ENCODE results near the gene MYH11.

MYH11 gene

GRCh38 chr16:15900901-15901500, 44.2 kb upstream of the MYH11 start:
- Histone ChIP-seq H3K27ac (ENCODE audit: low read depth, low read length, poor library complexity, severe bottlenecking) (no peak overlapping the region), H3K36me3 (ENCODE audit: insufficient read depth, low read length) (no peaks in the 10 kb centered on the region), H3K4me2 (ENCODE audit: low read length) (no peak overlapping the region), H4K20me1 (ENCODE audit: insufficient read depth, low read length) (no peaks in the 10 kb centered on the region), H2AFZ (ENCODE audit: low read length) (peak overlapping the region; percentile 83; the same call in 1 of the 2 replicates), H3K9me2 (ENCODE audit: low read depth, low read length) (no peaks in the 10 kb centered on the region), H3K9ac (ENCODE audit: low read length) (no peak overlapping the region), H3K9me3 (ENCODE audit: low read length) (no peaks in the 10 kb centered on the region), H3K79me2 (ENCODE audit: insufficient read depth, low read length) (no peaks in the 10 kb centered on the region), H3K4me3 (ENCODE audit: low read depth, low read length, poor library complexity, severe bottlenecking) (no peak overlapping the region), H3K4me1 (ENCODE audit: insufficient read depth, low read length, severe bottlenecking) (peaks cover 22% of the 10 kb centered on the region), H3F3A (ENCODE audit: insufficient read depth, low read length) (no peaks in the 10 kb centered on the region), H3K27me3 (ENCODE audit: insufficient read depth, low read length) (no peaks in the 10 kb centered on the region)
- TF ChIP-seq EZH2 (IDR thresholded peaks at IDR 0.05; ENCODE audit: borderline replicate concordance, low read length) (no peak), CTCF (IDR thresholded peaks at IDR 0.05; ENCODE audit: low read length) (no peak)

GRCh38 chr16:15900357-15900756, 43.5 kb upstream of the MYH11 start:
- H3K9ac ChIP-seq (ENCODE audit: low read length) = no peak overlapping the region
- no peaks in the 10 kb centered on the region for H3K36me3 ChIP-seq (ENCODE audit: insufficient read depth, low read length)
- H3K4me3 ChIP-seq (ENCODE audit: low read depth, low read length, poor library complexity, severe bottlenecking) = no peak overlapping the region
- H4K20me1 ChIP-seq (ENCODE audit: insufficient read depth, low read length) = no peaks in the 10 kb centered on the region
- H3K27me3 ChIP-seq (ENCODE audit: insufficient read depth, low read length) = no peaks in the 10 kb centered on the region
- H3K4me1 ChIP-seq (ENCODE audit: insufficient read depth, low read length, severe bottlenecking) = peaks cover 22% of the 10 kb centered on the region
- no peaks in the 10 kb centered on the region for H3K79me2 ChIP-seq (ENCODE audit: insufficient read depth, low read length)
- H3F3A ChIP-seq (ENCODE audit: insufficient read depth, low read length) = no peaks in the 10 kb centered on the region
- H3K4me2 ChIP-seq (ENCODE audit: low read length) = no peak overlapping the region
- H3K27ac ChIP-seq (ENCODE audit: low read depth, low read length, poor library complexity, severe bottlenecking) = no peak overlapping the region
- H2AFZ ChIP-seq (ENCODE audit: low read length) = no peak overlapping the region
- no peak for TF ChIP-seq CTCF (IDR thresholded peaks at IDR 0.05; ENCODE audit: low read length)
- no peaks in the 10 kb centered on the region for H3K9me2 ChIP-seq (ENCODE audit: low read depth, low read length)
- no peaks in the 10 kb centered on the region for H3K9me3 ChIP-seq (ENCODE audit: low read length)

- no peak overlapping the region for H3K9ac ChIP-seq (ENCODE audit: low read length)
- peaks cover 22% of the 10 kb centered on the region for H3K4me1 ChIP-seq (ENCODE audit: insufficient read depth, low read length, severe bottlenecking)
- H3K36me3 ChIP-seq (ENCODE audit: insufficient read depth, low read length) = no peaks in the 10 kb centered on the region
- no peaks in the 10 kb centered on the region for H3F3A ChIP-seq (ENCODE audit: insufficient read depth, low read length)
- H3K9me2 ChIP-seq (ENCODE audit: low read depth, low read length) = no peaks in the 10 kb centered on the region
- H2AFZ ChIP-seq (ENCODE audit: low read length) = no peak overlapping the region
- H3K4me3 ChIP-seq (ENCODE audit: low read depth, low read length, poor library complexity, severe bottlenecking) = no peak overlapping the region
- H3K79me2 ChIP-seq (ENCODE audit: insufficient read depth, low read length) = no peaks in the 10 kb centered on the region
- H3K9me3 ChIP-seq (ENCODE audit: low read length) = no peaks in the 10 kb centered on the region
- H3K27ac ChIP-seq (ENCODE audit: low read depth, low read length, poor library complexity, severe bottlenecking) = peak overlapping the region; percentile 10
- no peaks in the 10 kb centered on the region for H4K20me1 ChIP-seq (ENCODE audit: insufficient read depth, low read length)
- TF ChIP-seq CTCF (IDR thresholded peaks at IDR 0.05; ENCODE audit: low read length) (no peak), EZH2 (IDR thresholded peaks at IDR 0.05; ENCODE audit: borderline replicate concordance, low read length) (no peak)
- no peak overlapping the region for H3K4me2 ChIP-seq (ENCODE audit: low read length)
- no peaks in the 10 kb centered on the region for H3K27me3 ChIP-seq (ENCODE audit: insufficient read depth, low read length)
Measured at GRCh38 chr16:15899538-15900100, 42.8 kb upstream of the MYH11 start.

All from OCI-LY1 (cell line).